NCI-H524 treated with DMSO at 0.1 percent for 48 hours (cell line): Measurements from ENCODE around the gene TEDDM1.
"Not testable (repeated sequence)": the region's sequence is repeated elsewhere in the genome, so short reads cannot be mapped to it uniquely, and the experiment has no call there.

ENCODE experiments used
- DNase-seq: peaks from one replicate; lab custom pipeline; 2025; lab: John Stamatoyannopoulos, UW

Gene TEDDM1

GRCh38 chr1:182400567-182400966 is at the start of gene TEDDM1:
TEDDM1 (minus strand) TSS chr1:182400667; CDS start chr1:182400485, 182 bp downstream.
- no peak for DNase-seq

GRCh38 chr1:182450087-182450486 is 49.6 kb upstream of the TEDDM1 start, which contains the start of gene RGSL1:
RGSL1 (plus strand) TSS chr1:182450146; CDS start chr1:182450166, 20 bp downstream.
- no peak for DNase-seq

- DNase-seq, result no peak
Measured at GRCh38 chr1:182447660-182448059, 47.2 kb upstream of the TEDDM1 start.

GRCh38 chr1:182447124-182447523 is 46.7 kb upstream of the TEDDM1 start:
- not testable (repeated sequence) for DNase-seq

GRCh38 chr1:182446033-182446669 is 45.7 kb upstream of the TEDDM1 start:
- peak; percentile 4 for DNase-seq

- DNase-seq, result no peak
Measured at GRCh38 chr1:182444497-182444896, 44.0 kb upstream of the TEDDM1 start.

GRCh38 chr1:182442333-182442732 is 41.9 kb upstream of the TEDDM1 start:
- DNase-seq, result no peak

- DNase-seq, result no peak
Measured at GRCh38 chr1:182441719-182442118, 41.3 kb upstream of the TEDDM1 start.

GRCh38 chr1:182438326-182438725 is 37.9 kb upstream of the TEDDM1 start:
- DNase-seq, result no peak

GRCh38 chr1:182433580-182433979 is 33.1 kb upstream of the TEDDM1 start:
- no peak for DNase-seq

- DNase-seq, result no peak
Measured at GRCh38 chr1:182431278-182431677, 30.8 kb upstream of the TEDDM1 start.

- DNase-seq, result no peak
Measured at GRCh38 chr1:182430263-182431068, 30.0 kb upstream of the TEDDM1 start.

GRCh38 chr1:182428043-182428442 is 27.6 kb upstream of the TEDDM1 start:
- no peak for DNase-seq

- DNase-seq, result no peak
Measured at GRCh38 chr1:182426442-182427430, 26.3 kb upstream of the TEDDM1 start.

GRCh38 chr1:182415789-182416188 is 15.3 kb upstream of the TEDDM1 start:
- no peak for DNase-seq

GRCh38 chr1:182413969-182414368 is 13.5 kb upstream of the TEDDM1 start:
- DNase-seq, result no peak

- DNase-seq, result no peak
Measured at GRCh38 chr1:182413486-182413885, 13.0 kb upstream of the TEDDM1 start.

- DNase-seq, result no peak
Measured at GRCh38 chr1:182410620-182411273, 10.3 kb upstream of the TEDDM1 start.

- no peak for DNase-seq
Measured at GRCh38 chr1:182410138-182410537, 9.7 kb upstream of the TEDDM1 start.

GRCh38 chr1:182408435-182409075 is 8.1 kb upstream of the TEDDM1 start:
- no peak for DNase-seq

- DNase-seq, result no peak
Measured at GRCh38 chr1:182407724-182408123, 7.3 kb upstream of the TEDDM1 start.
